HepG2 (cell line): Measurements from ENCODE around the gene BIRC5. TPM values are rescaled to one million over a fixed set of nuclear protein-coding genes. Genes with fewer than 3 reads are reported as not detected.

Experiments
- IRX3 ChIP-seq: sonication (generic); formaldehyde crosslinking; IDR thresholded peaks from 2 replicates; pipeline ENCODE4 v1.8.1; 2023; ENCODE audit warnings: mild to moderate bottlenecking, low read depth, missing genetic modification reagents, borderline replicate concordance
- MBNL3 ChIP-seq: fragments of 250-450 bp; sonication (Bioruptor Pico); conservative IDR thresholded peaks from 2 replicates; pipeline ENCODE4 v1.8.0; 2022; ENCODE audit warnings: mild to moderate bottlenecking, inconsistent platforms
- MED13 ChIP-seq: sonication (generic); formaldehyde crosslinking; IDR thresholded peaks from 2 replicates; pipeline ENCODE4 v1.5.0; 2020; ENCODE audit warnings: missing genetic modification reagents
- NCOA5 ChIP-seq: sonication (generic); formaldehyde crosslinking; IDR thresholded peaks from 2 replicates; pipeline ENCODE4 v1.4.0; 2020; ENCODE audit warnings: missing genetic modification reagents
- PRDM10 ChIP-seq: sonication (generic); formaldehyde crosslinking; IDR thresholded peaks from 2 replicates; pipeline ENCODE4 v1.4.0; 2020; ENCODE audit warnings: low read depth, missing genetic modification reagents
- ZMYM3 ChIP-seq: sonication (generic); formaldehyde crosslinking; IDR thresholded peaks from 2 replicates; pipeline ENCODE4 v1.5.1; 2020; ENCODE audit warnings: mild to moderate bottlenecking, missing genetic modification reagents
- ZNF138 ChIP-seq: sonication (generic); formaldehyde crosslinking; IDR thresholded peaks from 2 replicates; pipeline ENCODE4 v1.5.0; 2020; ENCODE audit warnings: mild to moderate bottlenecking, low read depth, missing genetic modification reagents
- ZNF619 ChIP-seq: sonication (generic); formaldehyde crosslinking; IDR thresholded peaks from 2 replicates; pipeline ENCODE4 v1.4.0; 2020; ENCODE audit warnings: mild to moderate bottlenecking, missing genetic modification reagents
- ZNF629 ChIP-seq: sonication (generic); formaldehyde crosslinking; conservative IDR thresholded peaks from 2 replicates; pipeline ENCODE4 v1.5.0; 2020; ENCODE audit warnings: missing genetic modification reagents
- polyA plus RNA-seq, 8 experiments: library from polyadenylated mRNA; depleted of rRNA in 3 of 8; stranded (reverse) in 7 of 8; unstranded in 1 of 8; fragments of >200 nt; fragmentation: Illumina TruSeq in 4 of 8; extraction: Trizol in 4 of 8; gene quantifications; 2 replicates each; pipeline versions ENCODE4 v1.2.1 to v1.2.3, GENCODE V29; 2011 to 2016; ENCODE audit warnings: low read depth in 4 of 8, missing spikeins in 1 of 8, mixed read lengths in 1 of 8; ENCODE audit not compliant: insufficient read depth in 1 of 8
- total RNA-seq, 5 experiments: library from RNA; depleted of rRNA; stranded (reverse); fragments of >200 nt; fragmentation: Illumina TruSeq; extraction: Trizol; gene quantifications; 2 replicates each; pipeline ENCODE4 v1.2.3, GENCODE V29; 2016; ENCODE audit warnings: low read depth in 1 of 5

BIRC5 gene
- total and polyA plus RNA-seq, 2 of the 13 experiments (the other 11 are each of a cell fraction or from before 2014, with no cell fraction given): 30.3 to 135 TPM

GRCh38 chr17:78186692-78187595, 27.1 kb upstream of the BIRC5 start, which contains the start of the genes AFMID and TK1 (continued):
- peak; percentile 85 for TF ChIP-seq MED13
- TF ChIP-seq ZNF629 (CRISPR knock-in tag): no peak
- no peak; the same call in none of the 2 replicates for TF ChIP-seq PRDM10
- TF ChIP-seq NCOA5: no peak
- TF ChIP-seq MBNL3 (CRISPR knock-in tag): no peak
- TF ChIP-seq IRX3 (CRISPR knock-in tag): peak; percentile 99
- TF ChIP-seq ZNF619: 0 out of 2 replicates have a peak, but pooled peaks have one; percentile 59
- no peak; the same call in 1 of the 2 replicates for TF ChIP-seq ZMYM3 (CRISPR knock-in tag)
- peak; percentile 59; the same call in 1 of the 2 replicates for TF ChIP-seq ZNF138 (CRISPR knock-in tag)
